T-helper 2 cell treated with Interferon-gamma antibody and Interleukin-4, amounts not matched to agents 100 ng/mL and 5 ng/mL, for 36 hours (primary cell): ENCODE measurements around the gene DGKQ. TPM values are rescaled to one million over a fixed set of nuclear protein-coding genes. Genes with fewer than 3 reads are reported as not detected.

Source experiments
- intact Hi-C: fragments of 100-400 bp; cut with micrococcal nuclease; formaldehyde crosslinking; loops from one replicate; pipeline ENCODE4 v1.15.1; 2023
- total RNA-seq: library from RNA; stranded (reverse); gene quantifications from 2 replicates; pipeline ENCODE4 v1.2.3, GENCODE V29; 2022

The DGKQ gene
- total RNA-seq, 1 donor from 2014 or later = 16.6 TPM

GRCh38 chr4:964346-965025 is 8.9 kb downstream of the DGKQ start:
- intact Hi-C loops = no loop called here

GRCh38 chr4:963276-964225 is 9.8 kb downstream of the DGKQ start:
- intact Hi-C loops = no loop called here

GRCh38 chr4:962231-963208 is 10.8 kb downstream of the DGKQ start:
- intact Hi-C loops = no loop called here

- intact Hi-C loops = no loop called here
These were observed 11.8 kb downstream of the DGKQ start for GRCh38 chr4:961351-962230.

GRCh38 chr4:960636-961350 is 12.6 kb downstream of the DGKQ start:
- intact Hi-C loops = no loop called here

- intact Hi-C loops = no loop called here
These were observed 13.2 kb downstream of the DGKQ start for GRCh38 chr4:960140-960635.

- intact Hi-C loops = no loop called here
These were observed 13.8 kb downstream of the DGKQ start for GRCh38 chr4:959338-960139.

- intact Hi-C loops = no loop called here
These were observed 14.6 kb downstream of the DGKQ start for GRCh38 chr4:958696-959337.

GRCh38 chr4:958314-958665 is 15.1 kb downstream of the DGKQ start:
- intact Hi-C loops = no loop called here

GRCh38 chr4:957581-958313 is 15.6 kb downstream of the DGKQ start:
- intact Hi-C loops = no loop called here

GRCh38 chr4:957231-957580 is 16.2 kb downstream of the DGKQ start:
- intact Hi-C loops = no loop called here

- intact Hi-C loops = no loop called here
These were observed 16.7 kb downstream of the DGKQ start for GRCh38 chr4:956531-957230.

GRCh38 chr4:955931-956381 is 17.4 kb downstream of the DGKQ start:
- intact Hi-C loops = no loop called here

GRCh38 chr4:955161-955921 is 18.0 kb downstream of the DGKQ start:
- intact Hi-C loops = no loop called here

- intact Hi-C loops = no loop called here
These were observed 19.0 kb downstream of the DGKQ start for GRCh38 chr4:954211-955020.

GRCh38 chr4:953574-953915 is 19.8 kb downstream of the DGKQ start:
- intact Hi-C loops = no loop called here
